Measurements from ENCODE around the gene IFT80. TPM values are rescaled to one million over a fixed set of nuclear protein-coding genes. Genes with fewer than 3 reads are reported as not detected.

IFT80 gene
- total RNA-seq, 6 experiments from 2014 or later, result 23.4 to 28.1 (median 24.6) TPM

GRCh38 chr3:160427832-160428424 is 28.9 kb upstream of the IFT80 start:
- peaks cover 32% of the 10 kb centered on the region for H3K36me3 Mint-ChIP-seq (ENCODE audit: low read depth)
- DNase-seq, result no peak
- H3K4me1 Mint-ChIP-seq (ENCODE audit: low read depth), result peaks cover 12% of the 10 kb centered on the region; the same call in 1 of the 2 replicates
- H3K9me3 Mint-ChIP-seq, result no peaks in the 10 kb centered on the region
- H3K27ac Mint-ChIP-seq, result no peak overlapping the region
- TF ChIP-seq CTCF (IDR thresholded peaks at IDR 0.05), result no peak
- no peak overlapping the region for H3K4me3 Mint-ChIP-seq
- 0 out of 2 replicates have a peak, but pooled peaks cover 2% of the 10 kb centered on the region for H3K27me3 Mint-ChIP-seq (ENCODE audit: insufficient read depth)

- TF ChIP-seq CTCF (IDR thresholded peaks at IDR 0.05), result no peak
- no peak overlapping the region for H3K4me3 Mint-ChIP-seq
- H3K36me3 Mint-ChIP-seq (ENCODE audit: low read depth), result peaks cover 42% of the 10 kb centered on the region
- peak overlapping the region; percentile 9; the same call in 1 of the 2 replicates for H3K27ac Mint-ChIP-seq
- no peak for DNase-seq
- H3K4me1 Mint-ChIP-seq (ENCODE audit: low read depth), result peaks cover 30% of the 10 kb centered on the region
- no peaks in the 10 kb centered on the region for H3K9me3 Mint-ChIP-seq
- no peaks in the 10 kb centered on the region; the same call in 1 of the 2 replicates for H3K27me3 Mint-ChIP-seq (ENCODE audit: insufficient read depth)
These were observed 18.3 kb upstream of the IFT80 start for GRCh38 chr3:160417311-160417710.

- Mint-ChIP-seq H3K27ac (peak overlapping the region; percentile 29; the same call in 1 of the 2 replicates), H3K27me3 (ENCODE audit: insufficient read depth) (no peaks in the 10 kb centered on the region; the same call in 1 of the 2 replicates), H3K9me3 (no peaks in the 10 kb centered on the region), H3K4me1 (ENCODE audit: low read depth) (peaks cover 35% of the 10 kb centered on the region), H3K36me3 (ENCODE audit: low read depth) (peaks cover 33% of the 10 kb centered on the region), H3K4me3 (no peak overlapping the region)
- TF ChIP-seq CTCF (IDR thresholded peaks at IDR 0.05), result peak; percentile 96
- peak; percentile 71 for DNase-seq
These were observed 14.7 kb upstream of the IFT80 start for GRCh38 chr3:160413613-160414248.

GRCh38 chr3:160412477-160412876 is 13.5 kb upstream of the IFT80 start:
- TF ChIP-seq CTCF (IDR thresholded peaks at IDR 0.05), result no peak
- Mint-ChIP-seq H3K27ac (0 out of 2 replicates have a peak overlapping the region, but pooled peaks have one; percentile 50), H3K27me3 (ENCODE audit: insufficient read depth) (no peaks in the 10 kb centered on the region), H3K4me1 (ENCODE audit: low read depth) (peaks cover 38% of the 10 kb centered on the region), H3K36me3 (ENCODE audit: low read depth) (peaks cover 33% of the 10 kb centered on the region), H3K4me3 (no peak overlapping the region), H3K9me3 (no peaks in the 10 kb centered on the region)
- no peak for DNase-seq

- H3K27me3 Mint-ChIP-seq (ENCODE audit: insufficient read depth), result no peaks in the 10 kb centered on the region
- DNase-seq, result no peak
- peaks cover 31% of the 10 kb centered on the region for H3K4me1 Mint-ChIP-seq (ENCODE audit: low read depth)
- no peaks in the 10 kb centered on the region for H3K9me3 Mint-ChIP-seq
- peak overlapping the region; percentile 67 for H3K27ac Mint-ChIP-seq
- no peak for TF ChIP-seq CTCF (IDR thresholded peaks at IDR 0.05)
- peaks cover 17% of the 10 kb centered on the region for H3K36me3 Mint-ChIP-seq (ENCODE audit: low read depth)
- no peak overlapping the region for H3K4me3 Mint-ChIP-seq
These were observed 11.0 kb upstream of the IFT80 start for GRCh38 chr3:160409812-160410610.

Data from HFFc6 (cell line).